Activated naive CD4-positive, alpha-beta T cell treated with anti-CD3 and anti-CD28 coated beads, Interleukin-2, amount 10 ng/mL, durations not matched to agents 7 days and 5 days (primary cell): ENCODE results near the gene FAT2.

Source experiments
- CTCF ChIA-PET: fragments of 350-600 bp; sonication (Branson Sonifier 250); formaldehyde crosslinking; loops from one replicate; lab custom pipeline; 2021; ENCODE audit warnings: antibody characterized with exemption; lab: Charles Lee
- DNase-seq: peaks from one replicate; pipeline ENCODE4 v3.0.0-alpha.2; 2020
- H3K27ac Mint-ChIP-seq: one replicate; pipeline ENCODE4 v1.8.0; 2021; ENCODE audit warnings: mild to moderate bottlenecking, moderate library complexity, mixed read lengths
- H3K27me3 Mint-ChIP-seq: one replicate; pipeline ENCODE4 v1.8.0; 2021; ENCODE audit warnings: mild to moderate bottlenecking, mixed read lengths
- H3K36me3 Mint-ChIP-seq: one replicate; pipeline ENCODE4 v1.8.0; 2021; ENCODE audit warnings: mixed read lengths
- H3K4me1 Mint-ChIP-seq: one replicate; pipeline ENCODE4 v1.8.0; 2021; ENCODE audit warnings: mixed read lengths
- H3K4me3 Mint-ChIP-seq: one replicate; pipeline ENCODE4 v1.8.0; 2021; ENCODE audit warnings: mild to moderate bottlenecking, moderate library complexity, mixed read lengths
- H3K9me3 Mint-ChIP-seq: one replicate; pipeline ENCODE4 v1.8.0; 2021; ENCODE audit warnings: mixed read lengths

The FAT2 gene

DNA sequence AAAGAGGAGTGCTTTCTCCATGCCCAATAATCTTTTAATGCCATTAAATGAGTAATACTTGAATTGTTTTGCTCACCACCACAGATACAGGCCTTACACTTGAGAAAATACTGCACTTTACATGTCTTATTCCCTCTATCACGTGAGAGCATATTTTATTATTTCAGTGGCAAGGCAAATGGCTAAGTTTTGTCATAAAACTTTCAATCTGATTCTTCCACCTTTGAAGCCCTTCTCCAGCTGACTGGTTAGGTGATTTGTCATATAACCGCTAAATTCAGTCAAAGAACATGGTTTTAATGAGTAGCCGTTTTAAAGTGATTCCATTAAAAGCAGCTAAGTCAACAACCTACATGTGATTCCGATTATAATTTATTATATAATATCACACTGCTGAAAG is 43.8 kb downstream of the FAT2 start:
- H3K4me1 Mint-ChIP-seq, result no peaks in the 10 kb centered on the region
- no peak overlapping the region for H3K4me3 Mint-ChIP-seq
- no peaks in the 10 kb centered on the region for H3K36me3 Mint-ChIP-seq
- DNase-seq, result no peak
- H3K9me3 Mint-ChIP-seq, result no peaks in the 10 kb centered on the region
- peaks cover 10% of the 10 kb centered on the region for H3K27me3 Mint-ChIP-seq
- CTCF ChIA-PET, result no interaction called here
- no peak overlapping the region for H3K27ac Mint-ChIP-seq

- no peak overlapping the region for H3K27ac Mint-ChIP-seq
- no peaks in the 10 kb centered on the region for H3K9me3 Mint-ChIP-seq
- H3K27me3 Mint-ChIP-seq, result peaks cover 15% of the 10 kb centered on the region
- CTCF ChIA-PET, result no interaction called here
- H3K36me3 Mint-ChIP-seq, result no peaks in the 10 kb centered on the region
- DNase-seq, result no peak
- no peaks in the 10 kb centered on the region for H3K4me1 Mint-ChIP-seq
- H3K4me3 Mint-ChIP-seq, result no peak overlapping the region
Measured at GRCh38 chr5:151541571-151541970, 49.6 kb downstream of the FAT2 start.
